Hepatocyte (in vitro differentiated cells): Measurements from ENCODE around the gene APRT.

Experiments
- CTCF ChIP-seq: fragments of 200-600 bp; sonication (generic); IDR thresholded peaks from 2 replicates; pipeline ENCODE4 v1.5.1; 2016; ENCODE audit warnings: antibody characterized with exemption, mild to moderate bottlenecking; ENCODE audit not compliant: poor library complexity
- EZH2 ChIP-seq: fragments of 200-600 bp; sonication (generic); IDR thresholded peaks from 2 replicates; pipeline ENCODE4 v1.6.1; 2016; ENCODE audit warnings: antibody characterized with exemption, mild to moderate bottlenecking, borderline replicate concordance

- TF ChIP-seq CTCF (no peak), EZH2 (no peak)
These were observed 24.1 kb upstream of the APRT start for GRCh38 chr16:88835818-88836217.
